ENCODE measurements around the gene ARRDC1. TPM values are rescaled to one million over a fixed set of nuclear protein-coding genes. Genes with fewer than 3 reads are reported as not detected.

ARRDC1 gene
- total RNA-seq, 4 donors from 2014 or later = 16.6 to 28.2 (median 21.7) TPM

DNA sequence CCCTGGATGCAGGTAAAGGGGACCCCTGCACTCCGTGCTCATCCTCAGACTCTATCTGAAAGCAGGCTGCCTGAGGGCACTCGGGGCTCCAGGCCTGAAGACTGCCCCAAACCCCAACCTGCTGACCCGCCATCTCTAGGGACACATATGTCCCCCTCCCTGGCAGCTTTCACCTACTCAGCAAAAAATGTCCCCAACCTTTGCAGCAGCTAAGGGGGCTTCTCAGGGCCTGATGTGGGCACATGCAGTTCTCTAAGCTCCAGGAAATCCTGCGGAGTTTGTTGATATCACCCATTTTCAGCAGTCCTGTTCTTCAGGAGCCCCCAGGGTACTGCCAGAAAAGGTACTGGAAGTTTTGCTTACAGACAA is 24.5 kb upstream of the ARRDC1 start:
- WGBS = 100% methylated on average over 2 of the region's 4 CpGs
- DNase-seq (ENCODE audit: extremely low spot score) = no peak
- Histone ChIP-seq H3K27me3 (no peaks in the 10 kb centered on the region), H3K36me3 (peaks cover 11 to 61% (median 48%) of the 10 kb centered on the region in 4 donors), H3K27ac (replicated peaks in 1 of 4) (no peak overlapping the region), H3K4me1 (peaks cover 30 to 49% (median 41%) of the 10 kb centered on the region in 4 donors), H3K9me3 (no peaks in the 10 kb centered on the region), H3K4me3 (no peak overlapping the region)
- intact Hi-C loops (cut with DNase I) = no loop called here
- no peak for TF ChIP-seq EP300 (IDR thresholded peaks at IDR 0.05)
- TF ChIP-seq, protein P1, sequence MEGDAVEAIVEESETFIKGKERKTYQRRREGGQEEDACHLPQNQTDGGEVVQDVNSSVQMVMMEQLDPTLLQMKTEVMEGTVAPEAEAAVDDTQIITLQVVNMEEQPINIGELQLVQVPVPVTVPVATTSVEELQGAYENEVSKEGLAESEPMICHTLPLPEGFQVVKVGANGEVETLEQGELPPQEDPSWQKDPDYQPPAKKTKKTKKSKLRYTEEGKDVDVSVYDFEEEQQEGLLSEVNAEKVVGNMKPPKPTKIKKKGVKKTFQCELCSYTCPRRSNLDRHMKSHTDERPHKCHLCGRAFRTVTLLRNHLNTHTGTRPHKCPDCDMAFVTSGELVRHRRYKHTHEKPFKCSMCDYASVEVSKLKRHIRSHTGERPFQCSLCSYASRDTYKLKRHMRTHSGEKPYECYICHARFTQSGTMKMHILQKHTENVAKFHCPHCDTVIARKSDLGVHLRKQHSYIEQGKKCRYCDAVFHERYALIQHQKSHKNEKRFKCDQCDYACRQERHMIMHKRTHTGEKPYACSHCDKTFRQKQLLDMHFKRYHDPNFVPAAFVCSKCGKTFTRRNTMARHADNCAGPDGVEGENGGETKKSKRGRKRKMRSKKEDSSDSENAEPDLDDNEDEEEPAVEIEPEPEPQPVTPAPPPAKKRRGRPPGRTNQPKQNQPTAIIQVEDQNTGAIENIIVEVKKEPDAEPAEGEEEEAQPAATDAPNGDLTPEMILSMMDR (IDR thresholded peaks at IDR 0.05) = no peak
- TF ChIP-seq POLR2A (IDR thresholded peaks at IDR 0.05; ENCODE audit: low read depth) = no peak
- TF ChIP-seq POLR2AphosphoS5 (IDR thresholded peaks at IDR 0.05) = no peak

DNA sequence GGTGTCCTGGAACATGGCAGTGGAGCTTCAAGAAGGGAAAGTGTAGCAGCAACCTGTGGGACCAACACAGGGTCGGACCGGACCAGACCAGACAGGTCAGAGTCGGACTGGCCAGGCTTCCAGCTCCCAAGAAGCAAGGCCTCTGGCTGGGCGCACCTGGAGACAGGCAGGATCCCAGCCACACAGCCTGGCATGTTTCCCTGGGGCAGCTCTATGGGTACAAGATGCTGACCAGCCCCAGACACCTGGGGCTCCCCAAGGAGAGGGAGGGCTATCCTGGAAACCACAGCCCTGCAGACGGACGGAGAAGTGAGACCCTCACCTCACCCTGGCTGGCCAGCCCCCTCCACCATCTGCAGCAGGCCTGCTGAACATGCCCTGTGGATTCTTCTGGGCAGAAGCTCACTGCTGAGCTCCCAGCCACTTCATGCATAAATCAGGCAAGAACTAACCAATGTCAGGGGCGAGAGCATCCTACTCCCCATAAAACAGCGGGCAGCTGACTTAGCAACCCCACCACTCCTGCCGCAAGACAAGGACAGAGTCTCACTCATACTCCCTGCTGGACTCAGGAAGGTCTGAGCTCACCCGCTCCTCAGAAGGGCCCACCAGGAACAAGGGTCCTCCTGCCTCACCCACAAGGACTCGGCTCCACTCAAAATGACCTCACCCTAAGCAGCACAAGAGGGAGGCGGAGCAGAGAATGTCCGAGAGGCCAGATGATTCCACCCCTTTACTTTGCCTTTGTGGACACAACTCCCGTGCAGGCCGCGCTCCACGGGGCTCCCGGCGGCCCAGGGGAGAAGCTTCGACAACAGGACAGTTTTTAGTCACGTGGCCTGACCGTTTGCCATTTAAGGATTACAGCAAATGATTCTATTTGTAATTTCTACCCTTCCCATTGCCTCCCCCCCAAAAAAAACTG is 23.9 kb upstream of the ARRDC1 start:
- 88% methylated on average over 15 of the region's 22 CpGs for WGBS
- intact Hi-C loops (cut with DNase I) = no loop called here
- peaks cover 12 to 61% (median 50%) of the 10 kb centered on the region in 4 donors for H3K36me3 ChIP-seq
- H3K27ac ChIP-seq (replicated peaks in 1 of 4) = no peak overlapping the region
- no peaks in the 10 kb centered on the region for H3K9me3 ChIP-seq
- no peaks in the 10 kb centered on the region for H3K27me3 ChIP-seq
- H3K4me3 ChIP-seq = no peak overlapping the region
- TF ChIP-seq EP300 (IDR thresholded peaks at IDR 0.05) (no peak), POLR2A (IDR thresholded peaks at IDR 0.05; ENCODE audit: low read depth) (no peak), POLR2AphosphoS5 (IDR thresholded peaks at IDR 0.05) (no peak)
- TF ChIP-seq, protein P1 (IDR thresholded peaks at IDR 0.05) = no peak
- H3K4me1 ChIP-seq = peaks cover 23 to 42% (median 34%) of the 10 kb centered on the region in 4 donors
- DNase-seq (ENCODE audit: extremely low spot score) = no peak

DNA sequence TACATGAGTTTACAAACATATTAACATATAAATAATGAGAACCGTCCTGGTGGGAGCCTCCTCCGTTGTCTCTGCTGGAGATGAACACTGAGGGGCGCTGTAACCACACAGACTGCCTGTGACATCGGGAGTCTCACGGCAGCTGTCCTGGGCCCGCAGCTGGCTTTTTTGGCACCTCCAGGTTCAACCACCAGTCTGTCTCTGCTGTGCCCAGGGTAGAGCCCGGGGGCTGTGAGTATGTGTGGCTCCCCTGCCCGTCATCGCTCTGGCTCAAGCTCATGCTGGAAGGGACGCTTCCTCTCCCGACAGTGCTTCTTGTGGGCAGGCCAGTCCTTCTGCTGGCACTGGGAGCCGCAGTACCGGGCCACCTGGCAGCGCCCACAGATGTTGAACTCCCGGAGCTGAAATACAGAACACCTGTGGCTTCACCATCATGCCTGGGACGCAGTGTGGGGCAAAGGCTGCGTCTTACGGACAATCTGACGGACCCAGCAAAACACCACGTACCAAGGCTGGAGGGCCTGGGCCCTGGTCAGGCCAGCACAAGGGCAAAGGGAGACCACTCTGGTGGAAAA is 23.1 kb upstream of the ARRDC1 start:
- H3K27ac ChIP-seq (replicated peaks in 1 of 4) = no peak overlapping the region
- intact Hi-C loops (cut with DNase I) = no loop called here
- 73% methylated on average over 11 of the region's 20 CpGs for WGBS
- no peak for DNase-seq (ENCODE audit: extremely low spot score)
- H3K9me3 ChIP-seq = no peaks in the 10 kb centered on the region
- peaks cover 18 to 69% (median 57%) of the 10 kb centered on the region in 4 donors for H3K36me3 ChIP-seq
- TF ChIP-seq POLR2AphosphoS5 (IDR thresholded peaks at IDR 0.05) (no peak), EP300 (IDR thresholded peaks at IDR 0.05) (no peak), POLR2A (IDR thresholded peaks at IDR 0.05; ENCODE audit: low read depth) (no peak)
- TF ChIP-seq, protein P1 (IDR thresholded peaks at IDR 0.05) = peak in 1 of 3 experiments; percentile 12
- H3K27me3 ChIP-seq = no peaks in the 10 kb centered on the region
- peaks cover 15 to 35% (median 27%) of the 10 kb centered on the region in 4 donors for H3K4me1 ChIP-seq
- H3K4me3 ChIP-seq = no peak overlapping the region

DNA sequence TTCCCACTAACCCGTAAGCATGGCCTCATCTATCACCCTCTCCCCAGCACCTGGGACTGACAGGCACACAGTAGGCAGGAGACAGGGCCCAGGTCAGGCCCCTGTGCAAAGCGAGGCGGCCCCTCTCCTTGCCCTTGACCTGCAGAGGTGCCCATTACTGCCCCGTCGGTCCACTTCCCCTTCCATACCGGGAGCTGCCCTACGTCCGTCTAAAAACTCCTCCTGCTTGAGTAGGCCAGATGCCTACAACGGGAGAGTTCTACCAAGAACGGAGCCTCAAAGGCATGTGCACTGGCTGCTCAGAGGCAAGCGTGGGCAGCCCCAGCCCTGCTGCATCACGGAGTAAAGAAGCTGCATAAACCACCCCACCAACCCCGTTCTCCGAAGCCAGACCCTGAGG is 22.1 kb upstream of the ARRDC1 start:
- no peak overlapping the region for H3K4me3 ChIP-seq
- H3K4me1 ChIP-seq = peaks cover 7 to 33% (median 21%) of the 10 kb centered on the region in 4 donors
- no peaks in the 10 kb centered on the region for H3K27me3 ChIP-seq
- TF ChIP-seq POLR2AphosphoS5 (IDR thresholded peaks at IDR 0.05) (no peak), POLR2A (IDR thresholded peaks at IDR 0.05; ENCODE audit: low read depth) (no peak), EP300 (IDR thresholded peaks at IDR 0.05) (no peak)
- TF ChIP-seq, protein P1 (IDR thresholded peaks at IDR 0.05) = no peak
- DNase-seq (ENCODE audit: extremely low spot score) = no peak
- H3K9me3 ChIP-seq = no peaks in the 10 kb centered on the region
- 89% methylated on average over 13 of the region's 14 CpGs for WGBS
- peaks cover 19 to 78% (median 67%) of the 10 kb centered on the region in 4 donors for H3K36me3 ChIP-seq
- intact Hi-C loops (cut with DNase I) = no loop called here
- H3K27ac ChIP-seq (replicated peaks in 1 of 4) = no peak overlapping the region
